ENCODE measurements around the gene TRIP12. TPM values are rescaled to one million over a fixed set of nuclear protein-coding genes. Genes with fewer than 3 reads are reported as not detected.
"Not testable (repeated sequence)": the region's sequence is repeated elsewhere in the genome, so short reads cannot be mapped to it uniquely, and the experiment has no call there.

TRIP12 gene
- total RNA-seq, 2 donors from 2014 or later = 127 to 160 TPM

DNA sequence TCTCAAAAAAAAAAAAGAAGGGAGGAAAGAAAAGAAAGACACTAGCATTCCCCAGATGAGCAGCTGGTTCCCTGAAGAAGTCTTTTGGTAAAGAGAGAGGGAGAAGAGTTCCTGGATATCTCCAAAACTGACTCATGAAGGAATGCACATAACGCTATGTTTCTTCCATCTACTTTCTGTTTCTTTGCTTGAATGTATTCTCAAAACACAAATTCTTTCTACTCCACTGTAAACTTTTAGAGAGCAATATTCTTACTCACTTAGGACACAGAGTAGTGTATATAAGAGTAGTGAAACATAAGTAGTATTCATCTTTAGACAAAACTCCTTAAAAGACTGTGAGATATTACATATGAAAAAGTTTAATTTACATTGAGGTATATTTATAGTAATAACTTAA is 64.2 kb downstream of the TRIP12 start:
- no peak for DNase-seq (ENCODE audit: low spot score)
- TF ChIP-seq, protein P1, sequence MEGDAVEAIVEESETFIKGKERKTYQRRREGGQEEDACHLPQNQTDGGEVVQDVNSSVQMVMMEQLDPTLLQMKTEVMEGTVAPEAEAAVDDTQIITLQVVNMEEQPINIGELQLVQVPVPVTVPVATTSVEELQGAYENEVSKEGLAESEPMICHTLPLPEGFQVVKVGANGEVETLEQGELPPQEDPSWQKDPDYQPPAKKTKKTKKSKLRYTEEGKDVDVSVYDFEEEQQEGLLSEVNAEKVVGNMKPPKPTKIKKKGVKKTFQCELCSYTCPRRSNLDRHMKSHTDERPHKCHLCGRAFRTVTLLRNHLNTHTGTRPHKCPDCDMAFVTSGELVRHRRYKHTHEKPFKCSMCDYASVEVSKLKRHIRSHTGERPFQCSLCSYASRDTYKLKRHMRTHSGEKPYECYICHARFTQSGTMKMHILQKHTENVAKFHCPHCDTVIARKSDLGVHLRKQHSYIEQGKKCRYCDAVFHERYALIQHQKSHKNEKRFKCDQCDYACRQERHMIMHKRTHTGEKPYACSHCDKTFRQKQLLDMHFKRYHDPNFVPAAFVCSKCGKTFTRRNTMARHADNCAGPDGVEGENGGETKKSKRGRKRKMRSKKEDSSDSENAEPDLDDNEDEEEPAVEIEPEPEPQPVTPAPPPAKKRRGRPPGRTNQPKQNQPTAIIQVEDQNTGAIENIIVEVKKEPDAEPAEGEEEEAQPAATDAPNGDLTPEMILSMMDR (IDR thresholded peaks at IDR 0.05) = no peak
- Histone ChIP-seq H3K27ac (no peak overlapping the region), H3K9me3 (no peaks in the 10 kb centered on the region), H3K27me3 (replicated peaks; ENCODE audit: insufficient read depth) (no peaks in the 10 kb centered on the region), H3K36me3 (peaks cover 17% of the 10 kb centered on the region), H3K4me1 (ENCODE audit: control insufficient read depth in 1 of 2, low read depth in 2 of 2) (peaks cover 0 to 7% of the 10 kb centered on the region in 2 donors), H3K4me3 (no peak overlapping the region)
- ATAC-seq (ENCODE audit: insufficient number of reproducible peaks, low FRiP score, low read depth) = no peak

DNA sequence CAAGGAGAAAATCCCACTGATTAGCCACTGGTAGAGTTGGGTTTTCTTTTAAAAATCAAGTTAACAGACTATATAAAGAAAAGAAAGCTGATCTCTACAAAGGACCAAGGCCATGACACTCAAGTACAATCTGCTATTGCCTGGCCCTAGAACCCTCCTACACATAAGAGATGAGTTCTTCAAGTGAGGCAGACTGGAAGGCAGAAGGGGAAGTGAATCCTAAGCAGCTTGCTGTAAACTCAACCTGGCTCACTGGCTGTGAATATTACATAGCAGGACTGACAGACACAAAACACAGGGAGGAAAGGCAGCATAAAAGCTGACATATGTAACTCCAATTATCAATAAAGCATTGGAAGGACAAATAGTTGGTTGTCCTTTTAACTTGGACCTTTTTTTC is 65.4 kb downstream of the TRIP12 start:
- peaks cover 0 to 9% of the 10 kb centered on the region in 2 donors for H3K4me1 ChIP-seq (ENCODE audit: control insufficient read depth in 1 of 2, low read depth in 2 of 2)
- ATAC-seq (ENCODE audit: insufficient number of reproducible peaks, low FRiP score, low read depth) = no peak
- peaks cover 17% of the 10 kb centered on the region for H3K36me3 ChIP-seq
- TF ChIP-seq, protein P1 (IDR thresholded peaks at IDR 0.05) = no peak
- no peak for DNase-seq (ENCODE audit: low spot score)
- H3K4me3 ChIP-seq = no peak overlapping the region
- H3K27ac ChIP-seq = no peak overlapping the region
- H3K9me3 ChIP-seq = no peaks in the 10 kb centered on the region
- H3K27me3 ChIP-seq (replicated peaks; ENCODE audit: insufficient read depth) = no peaks in the 10 kb centered on the region

GRCh38 chr2:229855116-229855515 is 66.7 kb downstream of the TRIP12 start:
- no peak for ATAC-seq (ENCODE audit: insufficient number of reproducible peaks, low FRiP score, low read depth)
- peaks cover 17% of the 10 kb centered on the region for H3K36me3 ChIP-seq
- H3K4me1 ChIP-seq (ENCODE audit: control insufficient read depth in 1 of 2, low read depth in 2 of 2) = peaks cover 0 to 9% of the 10 kb centered on the region in 2 donors
- no peak overlapping the region for H3K27ac ChIP-seq
- TF ChIP-seq, protein P1 (IDR thresholded peaks at IDR 0.05) = no peak
- no peak overlapping the region for H3K4me3 ChIP-seq
- H3K9me3 ChIP-seq = no peaks in the 10 kb centered on the region
- no peak for DNase-seq (ENCODE audit: low spot score)
- no peaks in the 10 kb centered on the region for H3K27me3 ChIP-seq (replicated peaks; ENCODE audit: insufficient read depth)

GRCh38 chr2:229852565-229852964 is 69.2 kb downstream of the TRIP12 start:
- H3K27me3 ChIP-seq (replicated peaks; ENCODE audit: insufficient read depth) = no peaks in the 10 kb centered on the region
- H3K36me3 ChIP-seq = no peaks in the 10 kb centered on the region
- ATAC-seq (ENCODE audit: insufficient number of reproducible peaks, low FRiP score, low read depth) = no peak
- H3K27ac ChIP-seq = no peak overlapping the region
- DNase-seq (ENCODE audit: low spot score) = no peak
- no peaks in the 10 kb centered on the region for H3K9me3 ChIP-seq
- TF ChIP-seq, protein P1 (IDR thresholded peaks at IDR 0.05) = no peak
- H3K4me1 ChIP-seq (ENCODE audit: control insufficient read depth in 1 of 2, low read depth in 2 of 2) = peaks cover 0 to 9% of the 10 kb centered on the region in 2 donors
- H3K4me3 ChIP-seq = no peak overlapping the region

DNA sequence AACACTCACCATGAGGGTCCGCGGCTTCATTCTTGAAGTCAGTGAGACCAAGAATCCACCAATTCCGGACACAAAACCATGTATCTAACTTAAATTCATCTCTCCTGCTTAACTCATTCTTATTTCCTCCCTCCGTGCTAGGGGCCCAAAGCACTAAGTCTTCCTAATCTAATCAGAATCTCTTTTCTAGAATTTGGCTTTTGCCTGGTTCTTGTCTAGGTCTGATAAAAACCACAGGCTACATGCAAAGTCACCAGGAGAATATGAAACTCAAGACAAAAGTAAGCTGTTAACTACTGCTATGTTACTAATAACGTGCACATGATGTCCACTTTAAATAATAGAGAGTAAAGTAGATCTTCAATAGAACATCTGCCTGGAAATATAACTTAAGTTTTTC is 69.9 kb downstream of the TRIP12 start:
- TF ChIP-seq, protein P1 (IDR thresholded peaks at IDR 0.05) = no peak
- no peak for ATAC-seq (ENCODE audit: insufficient number of reproducible peaks, low FRiP score, low read depth)
- no peaks in the 10 kb centered on the region for H3K9me3 ChIP-seq

GRCh38 chr2:229850355-229851275 is 71.2 kb downstream of the TRIP12 start:
- ATAC-seq (ENCODE audit: insufficient number of reproducible peaks, low FRiP score, low read depth); DNase-seq (ENCODE audit: low spot score); H3K27ac ChIP-seq; H3K36me3 ChIP-seq; H3K4me3 ChIP-seq; H3K9me3 ChIP-seq; H3K27me3 ChIP-seq (replicated peaks; ENCODE audit: insufficient read depth); H3K4me1 ChIP-seq (ENCODE audit: control insufficient read depth in 1 of 2, low read depth in 2 of 2): not testable (repeated sequence)

More for the DNA sequence above, 69.9 kb downstream of the TRIP12 start:
- DNase-seq (ENCODE audit: low spot score) = no peak
- no peaks in the 10 kb centered on the region for H3K36me3 ChIP-seq
- no peak overlapping the region for H3K27ac ChIP-seq
- H3K4me1 ChIP-seq (ENCODE audit: control insufficient read depth in 1 of 2, low read depth in 2 of 2) = peaks cover 0 to 9% of the 10 kb centered on the region in 2 donors
- H3K27me3 ChIP-seq (replicated peaks; ENCODE audit: insufficient read depth) = no peaks in the 10 kb centered on the region
- no peak overlapping the region for H3K4me3 ChIP-seq
